Natural killer cell (primary cell): Measurements from ENCODE around the gene SMYD2. TPM values are rescaled to one million over a fixed set of nuclear protein-coding genes. Genes with fewer than 3 reads are reported as not detected.

ENCODE experiments used
- ATAC-seq, 3 donors: fragments of 150-1000 bp in 2 of 3; fragments of 200-7000 bp in 1 of 3; cut with Tn5 transposase; 1 replicate in 1 of 3; 2 replicates in 2 of 3; pipeline ENCODE4 v1.10.0; 2021; ENCODE audit warnings: mild to moderate bottlenecking in 2 of 3, moderate library complexity in 2 of 3
- DNase-seq, 2 donors: peaks; one replicate each; pipeline versions ENCODE4 v3.0.0 to v3.0.0-alpha.2; 2013 to 2021; ENCODE audit warnings: mixed read lengths in 1 of 2
- H3K27ac ChIP-seq: one replicate; pipeline ENCODE4 v1.5.1; 2013; ENCODE audit warnings: mild to moderate bottlenecking, low read length
- H3K27me3 ChIP-seq: one replicate; pipeline ENCODE4 v1.6.1; 2013; ENCODE audit warnings: low read length; ENCODE audit not compliant: control insufficient read depth, insufficient read depth
- H3K36me3 ChIP-seq: one replicate; pipeline ENCODE4 v1.6.1; 2013; ENCODE audit warnings: low read length; ENCODE audit not compliant: control insufficient read depth, insufficient read depth
- H3K4me1 ChIP-seq: one replicate; pipeline ENCODE4 v1.6.1; 2013; ENCODE audit warnings: low read length; ENCODE audit not compliant: control insufficient read depth, insufficient read depth
- H3K4me3 ChIP-seq: one replicate; pipeline ENCODE4 v1.5.1; 2013; ENCODE audit warnings: low read length
- H3K9me3 ChIP-seq: one replicate; pipeline ENCODE4 v1.6.1; 2013; ENCODE audit warnings: low read length; ENCODE audit not compliant: control insufficient read depth, insufficient read depth
- H3K27ac Mint-ChIP-seq, 2 donors: one replicate each; pipeline ENCODE4 v1.8.0; 2022; ENCODE audit warnings: mild to moderate bottlenecking in 2 of 2, mixed read lengths in 2 of 2, moderate library complexity in 1 of 2
- H3K27me3 Mint-ChIP-seq, 2 donors: one replicate each; pipeline ENCODE4 v1.8.0; 2022; ENCODE audit warnings: low read depth in 2 of 2, mixed read lengths in 2 of 2
- H3K36me3 Mint-ChIP-seq: one replicate; pipeline ENCODE4 v1.8.0; 2022; ENCODE audit warnings: mixed read lengths
- H3K4me1 Mint-ChIP-seq, 2 donors: one replicate each; pipeline ENCODE4 v1.8.0; 2022; ENCODE audit warnings: mixed read lengths in 2 of 2
- H3K4me3 Mint-ChIP-seq: one replicate; pipeline ENCODE4 v1.8.0; 2022; ENCODE audit warnings: mild to moderate bottlenecking, moderate library complexity, mixed read lengths
- H3K9me3 Mint-ChIP-seq, 2 donors: one replicate each; pipeline ENCODE4 v1.8.0; 2022; ENCODE audit warnings: mixed read lengths in 2 of 2
- WGBS: methylation state at CpG from one replicate; pipeline ENCODE4 v1.1.7; 2013; ENCODE audit warnings: missing lambda C conversion rate; ENCODE audit not compliant: insufficient coverage; 5-methylcytosine and 5-hydroxymethylcytosine counted together
- intact Hi-C: fragments of 100-400 bp; cut with micrococcal nuclease; formaldehyde crosslinking; loops from one replicate; pipeline ENCODE4 v1.14.2; 2022
- total RNA-seq, 4 donors: library from RNA; stranded (reverse); fragments of 120-200 nt in 1 of 4; gene quantifications; one replicate each; pipeline versions ENCODE4 v1.2.3 to v1.2.4, GENCODE V29; 2013 to 2022
- TF ChIP-seq, protein P1 (sequence below): fragments of 200-600 bp; IDR thresholded peaks from one replicate; pipeline ENCODE4 v1.8.0; 2022; ENCODE audit warnings: antibody characterized with exemption

The SMYD2 gene
- total RNA-seq, 3 donors from 2014 or later (not counting 1 experiment from before 2014, with no cell fraction given): 23.1 to 27.8 (median 26.9) TPM

DNA sequence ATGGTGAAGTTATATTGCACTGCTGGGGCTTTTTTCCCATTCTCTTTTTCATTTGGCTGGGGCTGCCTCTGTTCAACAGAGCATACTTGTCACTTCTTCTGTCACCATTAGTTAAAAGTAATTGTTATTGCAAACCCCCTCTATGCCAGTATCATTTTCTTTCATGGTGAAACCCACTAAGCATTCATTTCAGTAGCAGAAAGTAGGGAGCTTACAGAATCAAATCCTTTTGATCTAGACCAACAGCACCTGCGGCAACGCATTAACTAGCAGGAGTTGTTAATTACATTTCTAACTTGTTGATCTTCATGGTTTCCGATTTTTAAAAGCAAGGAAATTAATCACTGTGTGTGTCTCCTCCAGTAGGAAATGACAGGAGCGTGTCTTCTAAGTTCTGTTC, 15.0 kb downstream of the SMYD2 start:
- DNase-seq (no peak), ATAC-seq (no peak)
- no peaks in the 10 kb centered on the region for H3K9me3 Mint-ChIP-seq
- no peak overlapping the region for H3K27ac ChIP-seq
- no peaks in the 10 kb centered on the region for H3K27me3 Mint-ChIP-seq
- H3K4me3 Mint-ChIP-seq: no peak overlapping the region
- no peaks in the 10 kb centered on the region for H3K36me3 Mint-ChIP-seq
- intact Hi-C loops: no loop called here
- no peaks in the 10 kb centered on the region for H3K27me3 ChIP-seq
- TF ChIP-seq, protein P1, sequence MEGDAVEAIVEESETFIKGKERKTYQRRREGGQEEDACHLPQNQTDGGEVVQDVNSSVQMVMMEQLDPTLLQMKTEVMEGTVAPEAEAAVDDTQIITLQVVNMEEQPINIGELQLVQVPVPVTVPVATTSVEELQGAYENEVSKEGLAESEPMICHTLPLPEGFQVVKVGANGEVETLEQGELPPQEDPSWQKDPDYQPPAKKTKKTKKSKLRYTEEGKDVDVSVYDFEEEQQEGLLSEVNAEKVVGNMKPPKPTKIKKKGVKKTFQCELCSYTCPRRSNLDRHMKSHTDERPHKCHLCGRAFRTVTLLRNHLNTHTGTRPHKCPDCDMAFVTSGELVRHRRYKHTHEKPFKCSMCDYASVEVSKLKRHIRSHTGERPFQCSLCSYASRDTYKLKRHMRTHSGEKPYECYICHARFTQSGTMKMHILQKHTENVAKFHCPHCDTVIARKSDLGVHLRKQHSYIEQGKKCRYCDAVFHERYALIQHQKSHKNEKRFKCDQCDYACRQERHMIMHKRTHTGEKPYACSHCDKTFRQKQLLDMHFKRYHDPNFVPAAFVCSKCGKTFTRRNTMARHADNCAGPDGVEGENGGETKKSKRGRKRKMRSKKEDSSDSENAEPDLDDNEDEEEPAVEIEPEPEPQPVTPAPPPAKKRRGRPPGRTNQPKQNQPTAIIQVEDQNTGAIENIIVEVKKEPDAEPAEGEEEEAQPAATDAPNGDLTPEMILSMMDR: no peak
- no peak overlapping the region for H3K27ac Mint-ChIP-seq
- H3K9me3 ChIP-seq: no peaks in the 10 kb centered on the region
- H3K4me1 ChIP-seq: no peaks in the 10 kb centered on the region
- no peaks in the 10 kb centered on the region for H3K36me3 ChIP-seq
- H3K4me3 ChIP-seq: no peak overlapping the region
- WGBS: 88% methylated on average over 4 of the region's 4 CpGs
- peaks cover 4 to 13% of the 10 kb centered on the region in 2 donors for H3K4me1 Mint-ChIP-seq

DNA sequence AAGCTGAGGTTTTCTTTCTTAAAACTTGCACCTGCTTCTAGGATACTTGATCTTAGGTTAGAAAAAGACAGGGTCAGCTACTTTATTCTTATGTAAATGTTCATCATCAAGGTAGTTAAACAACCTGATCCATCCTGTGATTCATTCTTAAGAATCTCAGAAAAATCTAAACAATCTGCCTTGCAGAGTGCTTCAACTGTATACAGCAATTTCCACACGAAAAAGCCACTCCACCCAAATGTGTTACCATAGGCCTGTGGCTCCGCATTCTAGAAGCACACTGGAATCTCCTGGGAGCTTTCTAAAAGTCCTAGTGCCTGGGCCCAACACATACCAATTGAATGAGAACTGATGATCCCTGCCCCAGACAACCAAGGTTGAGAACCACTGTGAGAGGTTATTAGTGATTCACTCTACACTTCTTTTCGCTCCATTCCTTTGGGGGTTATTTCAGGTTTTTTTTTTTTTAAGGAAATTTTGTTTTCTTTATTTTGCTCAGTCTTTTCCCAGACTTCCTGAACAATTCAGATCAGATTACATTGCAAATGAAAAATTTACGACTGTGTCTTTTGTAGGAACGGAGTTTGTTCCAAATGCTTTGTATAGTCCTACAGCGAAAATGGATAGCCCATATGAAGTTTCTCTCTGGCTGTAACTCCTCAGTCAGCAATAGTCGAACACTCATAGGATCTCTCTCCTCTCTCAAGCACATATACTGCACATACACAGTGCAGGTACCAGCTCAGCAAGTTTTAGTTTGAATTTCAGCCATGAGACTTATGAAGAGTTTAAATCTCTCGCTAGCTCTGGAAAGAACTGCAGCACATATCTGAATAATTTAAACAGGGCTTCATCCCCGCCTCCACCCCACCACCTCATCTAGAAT, 16.1 kb downstream of the SMYD2 start:
- Mint-ChIP-seq H3K9me3 (no peaks in the 10 kb centered on the region), H3K4me1 (peaks cover 5 to 16% of the 10 kb centered on the region in 2 donors), H3K27me3 (no peaks in the 10 kb centered on the region), H3K4me3 (no peak overlapping the region), H3K36me3 (no peaks in the 10 kb centered on the region), H3K27ac (no peak overlapping the region)
- intact Hi-C loops: no loop called here
- Histone ChIP-seq H3K4me3 (no peak overlapping the region), H3K36me3 (no peaks in the 10 kb centered on the region), H3K27ac (no peak overlapping the region), H3K9me3 (no peaks in the 10 kb centered on the region), H3K27me3 (no peaks in the 10 kb centered on the region), H3K4me1 (no peaks in the 10 kb centered on the region)
- no peak for ATAC-seq
- WGBS: 97% methylated on average over 8 of the region's 9 CpGs
- TF ChIP-seq, protein P1: no peak
- no peak for DNase-seq

DNA sequence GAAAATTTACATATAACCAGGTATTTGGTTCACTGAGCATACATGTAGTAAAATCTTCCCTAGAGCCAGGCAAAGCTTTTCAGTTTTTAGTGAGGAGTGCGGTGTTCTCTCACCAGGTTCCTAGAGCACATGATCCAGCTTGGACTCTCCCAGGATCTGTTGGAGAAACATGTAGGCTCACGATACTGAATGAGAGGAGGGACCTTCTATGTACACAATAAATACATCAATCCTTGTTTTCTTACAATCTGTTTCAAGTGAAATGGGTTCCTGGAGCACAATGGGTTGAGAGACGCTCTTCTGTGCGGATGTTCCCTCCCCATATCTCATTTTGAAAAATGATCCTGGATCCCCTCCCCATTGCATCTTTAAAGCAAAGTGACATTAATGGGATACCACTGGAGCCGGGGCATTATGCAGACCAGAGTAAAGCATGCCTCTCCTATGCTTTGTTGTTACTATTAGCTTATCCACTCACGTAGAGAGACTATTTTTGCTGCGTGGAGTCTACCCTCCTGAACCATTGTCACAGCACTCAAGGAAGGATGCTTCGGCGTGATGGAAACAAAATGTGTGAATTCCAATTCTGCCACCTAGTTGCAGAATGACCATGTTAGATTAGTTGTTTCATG, 19.3 kb downstream of the SMYD2 start:
- WGBS: 96% methylated on average over 9 of the region's 9 CpGs
- H3K9me3 Mint-ChIP-seq: no peaks in the 10 kb centered on the region
- intact Hi-C loops: no loop called here
- Histone ChIP-seq H3K4me1 (no peaks in the 10 kb centered on the region), H3K27me3 (no peaks in the 10 kb centered on the region), H3K27ac (no peak overlapping the region), H3K36me3 (no peaks in the 10 kb centered on the region), H3K9me3 (no peaks in the 10 kb centered on the region), H3K4me3 (no peak overlapping the region)
- DNase-seq (no peak), ATAC-seq (no peak)
- H3K4me1 Mint-ChIP-seq: peaks cover 16 to 28% of the 10 kb centered on the region in 2 donors
- H3K4me3 Mint-ChIP-seq: no peak overlapping the region
- no peak overlapping the region for H3K27ac Mint-ChIP-seq
- TF ChIP-seq, protein P1: no peak
- H3K36me3 Mint-ChIP-seq: no peaks in the 10 kb centered on the region
- H3K27me3 Mint-ChIP-seq: no peaks in the 10 kb centered on the region
